GM23338 (cell line): ENCODE data around the gene RNF32. TPM values are rescaled to one million over a fixed set of nuclear protein-coding genes. Genes with fewer than 3 reads are reported as not detected.

ENCODE experiments used
- ATAC-seq: fragments of 200-7000 bp; cut with Tn5 transposase; 3 replicates; pipeline ENCODE4 v1.9.1; 2020
- DNase-seq: peaks from one replicate; pipeline ENCODE4 v3.0.0-alpha.2; 2015; ENCODE audit warnings: low spot score
- H2AFZ ChIP-seq: fragments of 200-600 bp; sonication (generic); 2 replicates; pipeline ENCODE4 v1.8.0; 2016; ENCODE audit warnings: antibody characterized with exemption, mild to moderate bottlenecking, moderate library complexity
- H3F3A ChIP-seq: fragments of 200-600 bp; sonication (generic); replicated peaks from 2 replicates; pipeline ENCODE4 v1.8.0; 2017; ENCODE audit warnings: antibody characterized with exemption, mixed run types, low read depth
- H3K27ac ChIP-seq: fragments of 200-600 bp; sonication (generic); 2 replicates; pipeline ENCODE4 v1.6.1; 2016; ENCODE audit warnings: low read depth
- H3K27me3 ChIP-seq: fragments of 200-600 bp; sonication (generic); 2 replicates; pipeline ENCODE4 v1.8.0; 2016; ENCODE audit warnings: mild to moderate bottlenecking, mixed run types, moderate library complexity; ENCODE audit not compliant: insufficient read depth
- H3K36me3 ChIP-seq: fragments of 200-600 bp; sonication (generic); 2 replicates; pipeline ENCODE4 v1.8.0; 2016; ENCODE audit warnings: mild to moderate bottlenecking; ENCODE audit not compliant: insufficient read depth
- H3K4me1 ChIP-seq: fragments of 200-600 bp; sonication (generic); 2 replicates; pipeline ENCODE4 v1.8.0; 2016; ENCODE audit warnings: mild to moderate bottlenecking, moderate library complexity; ENCODE audit not compliant: insufficient read depth
- H3K4me2 ChIP-seq: fragments of 200-600 bp; sonication (generic); 2 replicates; pipeline ENCODE4 v1.7.1; 2017; ENCODE audit warnings: mixed run types
- H3K4me3 ChIP-seq: fragments of 200-600 bp; sonication (generic); 2 replicates; pipeline ENCODE4 v1.6.1; 2016; ENCODE audit warnings: mixed run types
- H3K79me2 ChIP-seq: fragments of 200-600 bp; sonication (generic); replicated peaks from 2 replicates; pipeline ENCODE4 v1.8.0; 2017; ENCODE audit warnings: mild to moderate bottlenecking; ENCODE audit not compliant: insufficient read depth
- H3K9me2 ChIP-seq: fragments of 200-600 bp; sonication (generic); 2 replicates; pipeline ENCODE4 v1.8.0; 2017; ENCODE audit not compliant: insufficient read depth
- H4K20me1 ChIP-seq: fragments of 200-600 bp; sonication (generic); replicated peaks from 2 replicates; pipeline ENCODE4 v1.8.0; 2017; ENCODE audit warnings: mild to moderate bottlenecking; ENCODE audit not compliant: insufficient read depth
- H3K27ac Mint-ChIP-seq: 2 replicates; pipeline ENCODE4 v1.8.0; 2020; ENCODE audit warnings: inconsistent platforms, mild to moderate bottlenecking, moderate library complexity, mixed read lengths
- H3K27me3 Mint-ChIP-seq: 3 replicates; pipeline ENCODE4 v1.8.0; 2022; ENCODE audit warnings: low read depth, mild to moderate bottlenecking, moderate library complexity, mixed read lengths, inconsistent platforms; ENCODE audit not compliant: insufficient read depth, poor library complexity
- H3K36me3 Mint-ChIP-seq: 3 replicates; pipeline ENCODE4 v1.8.0; 2021; ENCODE audit warnings: low read depth, mild to moderate bottlenecking, inconsistent platforms, moderate library complexity, mixed read lengths
- H3K4me1 Mint-ChIP-seq: 3 replicates; pipeline ENCODE4 v1.8.0; 2020; ENCODE audit warnings: mild to moderate bottlenecking, inconsistent platforms, mixed read lengths
- H3K4me3 Mint-ChIP-seq: 3 replicates; pipeline ENCODE4 v1.8.0; 2021; ENCODE audit warnings: moderate library complexity, mild to moderate bottlenecking, inconsistent platforms, mixed read lengths
- H3K9me3 Mint-ChIP-seq: 3 replicates; pipeline ENCODE4 v1.8.0; 2020; ENCODE audit warnings: moderate library complexity, mild to moderate bottlenecking, inconsistent platforms, mixed read lengths
- CREB1 ChIP-seq: fragments of 250-450 bp; sonication (Bioruptor Pico); IDR thresholded peaks from 2 replicates; pipeline ENCODE4 v1.5.0; 2020; ENCODE audit warnings: low read depth, mild to moderate bottlenecking, moderate library complexity
- CTCF ChIP-seq, 2 experiments: fragments of 200-600 bp in 1 of 2; sonication (generic) in 1 of 2; conservative IDR thresholded peaks; 2 replicates each; pipeline versions ENCODE4 v1.5.1 to v1.6.1; 2016 to 2017; ENCODE audit warnings: antibody characterized with exemption in 2 of 2, low read depth in 2 of 2, mild to moderate bottlenecking in 2 of 2, moderate library complexity in 1 of 2
- EZH2 ChIP-seq: fragments of 200-600 bp; sonication (generic); IDR thresholded peaks from one replicate; pipeline ENCODE4 v1.8.0; 2017; ENCODE audit warnings: antibody characterized with exemption, mild to moderate bottlenecking, low read depth; ENCODE audit not compliant: unreplicated experiment
- EZH2phosphoT487 ChIP-seq: fragments of 200-600 bp; sonication (generic); IDR thresholded peaks from one replicate; pipeline ENCODE4 v1.8.1; 2018; ENCODE audit warnings: antibody characterized with exemption; ENCODE audit not compliant: unreplicated experiment
- JUNB ChIP-seq: IDR thresholded peaks from one replicate; pipeline ENCODE4 v1.6.1; 2016; ENCODE audit warnings: antibody characterized with exemption; ENCODE audit not compliant: unreplicated experiment
- NANOG ChIP-seq: IDR thresholded peaks from 2 replicates; pipeline ENCODE4 v1.6.1; 2016; ENCODE audit warnings: antibody characterized with exemption, borderline replicate concordance
- POLR2AphosphoS5 ChIP-seq: IDR thresholded peaks from 2 replicates; pipeline ENCODE4 v1.6.1; 2016; ENCODE audit warnings: antibody characterized with exemption, low read depth
- REST ChIP-seq: IDR thresholded peaks from one replicate; pipeline ENCODE4 v1.6.1; 2018; ENCODE audit warnings: antibody characterized with exemption; ENCODE audit not compliant: unreplicated experiment
- STAT1 ChIP-seq: IDR thresholded peaks from one replicate; pipeline ENCODE4 v1.6.1; 2016; ENCODE audit warnings: antibody characterized with exemption; ENCODE audit not compliant: unreplicated experiment
- ZNF114 ChIP-seq: fragments of 250-450 bp; sonication (Bioruptor Pico); IDR thresholded peaks from 2 replicates; pipeline ENCODE4 v1.5.0; 2020; ENCODE audit warnings: mild to moderate bottlenecking, moderate library complexity
- ZNF331 ChIP-seq: fragments of 250-450 bp; sonication (Bioruptor Pico); IDR thresholded peaks from 2 replicates; pipeline ENCODE4 v1.5.0; 2020; ENCODE audit warnings: low read depth, mild to moderate bottlenecking, moderate library complexity
- ZNF462 ChIP-seq: fragments of 250-450 bp; sonication (Bioruptor Pico); IDR thresholded peaks from 2 replicates; pipeline ENCODE4 v1.5.0; 2020; ENCODE audit warnings: mild to moderate bottlenecking, moderate library complexity
- polyA plus RNA-seq: library from polyadenylated mRNA; unstranded; fragments of >200 nt; fragmentation: Nextera tagmentation; extraction: Ambion mirVana; gene quantifications from 2 replicates; pipeline ENCODE4 v1.2.1, GENCODE V29; 2016
- total RNA-seq: library from RNA; depleted of rRNA; stranded (reverse); fragments of >200 nt; shearing (Covaris generic); gene quantifications from 2 replicates; pipeline ENCODE4 v1.2.3, GENCODE V29; 2014
- TF ChIP-seq, protein P1 (sequence below): IDR thresholded peaks from 2 replicates; pipeline ENCODE4 v1.6.1; 2016; ENCODE audit warnings: antibody characterized with exemption

RNF32 gene
- total and polyA plus RNA-seq, 2 experiments from 2014 or later: 0.56 to 2.0 TPM

GRCh38 chr7:156603629-156604028 lies 36.9 kb upstream of the RNF32 start:
- no peaks in the 10 kb centered on the region for H3K36me3 ChIP-seq
- no peak overlapping the region for H3K4me2 ChIP-seq
- H3K4me3 ChIP-seq: no peak overlapping the region
- no peak overlapping the region for H2AFZ ChIP-seq
- Mint-ChIP-seq H3K27me3 (peaks cover 5% of the 10 kb centered on the region), H3K27ac (no peak overlapping the region), H3K36me3 (no peaks in the 10 kb centered on the region), H3K4me3 (no peak overlapping the region), H3K9me3 (no peaks in the 10 kb centered on the region), H3K4me1 (peaks cover 13% of the 10 kb centered on the region)
- H3K79me2 ChIP-seq: no peaks in the 10 kb centered on the region
- ATAC-seq (no peak), DNase-seq (no peak)
- no peaks in the 10 kb centered on the region for H4K20me1 ChIP-seq
- no peaks in the 10 kb centered on the region for H3F3A ChIP-seq
- H3K27ac ChIP-seq: no peak overlapping the region
- TF ChIP-seq, protein P1, sequence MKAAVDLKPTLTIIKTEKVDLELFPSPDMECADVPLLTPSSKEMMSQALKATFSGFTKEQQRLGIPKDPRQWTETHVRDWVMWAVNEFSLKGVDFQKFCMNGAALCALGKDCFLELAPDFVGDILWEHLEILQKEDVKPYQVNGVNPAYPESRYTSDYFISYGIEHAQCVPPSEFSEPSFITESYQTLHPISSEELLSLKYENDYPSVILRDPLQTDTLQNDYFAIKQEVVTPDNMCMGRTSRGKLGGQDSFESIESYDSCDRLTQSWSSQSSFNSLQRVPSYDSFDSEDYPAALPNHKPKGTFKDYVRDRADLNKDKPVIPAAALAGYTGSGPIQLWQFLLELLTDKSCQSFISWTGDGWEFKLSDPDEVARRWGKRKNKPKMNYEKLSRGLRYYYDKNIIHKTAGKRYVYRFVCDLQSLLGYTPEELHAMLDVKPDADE: no peak
- no peak for TF ChIP-seq STAT1
- TF ChIP-seq CTCF (conservative IDR thresholded peaks at IDR 0.05; ENCODE audit: low read depth in 2 of 2): no peak
- no peak for TF ChIP-seq ZNF114 (CRISPR knock-in tag)
- TF ChIP-seq ZNF331 (CRISPR knock-in tag): no peak
- TF ChIP-seq NANOG: no peak
- TF ChIP-seq EZH2phosphoT487: no peak
- TF ChIP-seq JUNB: no peak
- no peak for TF ChIP-seq REST
- TF ChIP-seq ZNF462 (CRISPR knock-in tag): no peak
- no peak for TF ChIP-seq EZH2
- no peak for TF ChIP-seq POLR2AphosphoS5
- no peak for TF ChIP-seq CREB1 (CRISPR knock-in tag)
- no peaks in the 10 kb centered on the region for H3K9me2 ChIP-seq
- H3K27me3 ChIP-seq: no peaks in the 10 kb centered on the region
- no peaks in the 10 kb centered on the region for H3K4me1 ChIP-seq
